DOHH2 (cell line): ENCODE results near the gene RAB41.

Experiments
- EZH2phosphoT487 ChIP-seq: fragments of 200-600 bp; sonication (generic); IDR thresholded peaks from 2 replicates; pipeline ENCODE4 v1.6.1; 2017; ENCODE audit warnings: borderline replicate concordance, mild to moderate bottlenecking, antibody characterized with exemption, low read length, moderate library complexity, mixed read lengths
- TF ChIP-seq, protein P1 (sequence below): fragments of 200-600 bp; sonication (generic); IDR thresholded peaks from one replicate; pipeline ENCODE4 v1.5.1; 2014; ENCODE audit warnings: antibody characterized with exemption, mild to moderate bottlenecking, low read depth, low read length; ENCODE audit not compliant: poor library complexity, severe bottlenecking

DNA sequence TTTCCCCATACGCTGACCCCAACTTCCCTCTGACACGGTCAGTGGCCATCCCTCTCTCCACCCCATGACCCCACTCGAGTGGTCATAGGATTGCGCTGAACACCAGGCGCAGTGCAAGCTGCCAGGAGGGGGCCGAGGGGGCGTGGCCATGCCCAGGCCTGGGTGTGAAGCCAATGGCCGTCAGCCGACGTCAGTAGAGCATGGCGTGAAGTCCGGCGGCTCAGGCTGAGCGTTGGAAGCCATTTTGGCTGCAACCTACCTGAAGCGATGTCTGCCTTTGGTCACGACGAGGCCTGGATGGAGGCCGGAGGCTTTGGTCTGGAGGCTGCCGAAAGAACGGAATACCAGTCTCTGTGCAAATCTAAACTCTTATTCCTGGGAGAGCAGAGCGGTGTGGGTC, at the start of gene RAB41:
- TF ChIP-seq, protein P1, sequence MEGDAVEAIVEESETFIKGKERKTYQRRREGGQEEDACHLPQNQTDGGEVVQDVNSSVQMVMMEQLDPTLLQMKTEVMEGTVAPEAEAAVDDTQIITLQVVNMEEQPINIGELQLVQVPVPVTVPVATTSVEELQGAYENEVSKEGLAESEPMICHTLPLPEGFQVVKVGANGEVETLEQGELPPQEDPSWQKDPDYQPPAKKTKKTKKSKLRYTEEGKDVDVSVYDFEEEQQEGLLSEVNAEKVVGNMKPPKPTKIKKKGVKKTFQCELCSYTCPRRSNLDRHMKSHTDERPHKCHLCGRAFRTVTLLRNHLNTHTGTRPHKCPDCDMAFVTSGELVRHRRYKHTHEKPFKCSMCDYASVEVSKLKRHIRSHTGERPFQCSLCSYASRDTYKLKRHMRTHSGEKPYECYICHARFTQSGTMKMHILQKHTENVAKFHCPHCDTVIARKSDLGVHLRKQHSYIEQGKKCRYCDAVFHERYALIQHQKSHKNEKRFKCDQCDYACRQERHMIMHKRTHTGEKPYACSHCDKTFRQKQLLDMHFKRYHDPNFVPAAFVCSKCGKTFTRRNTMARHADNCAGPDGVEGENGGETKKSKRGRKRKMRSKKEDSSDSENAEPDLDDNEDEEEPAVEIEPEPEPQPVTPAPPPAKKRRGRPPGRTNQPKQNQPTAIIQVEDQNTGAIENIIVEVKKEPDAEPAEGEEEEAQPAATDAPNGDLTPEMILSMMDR = no peak
- TF ChIP-seq EZH2phosphoT487 = no peak
